HFF-Myc (cell line): ENCODE data around the gene KIF22.
A peak's percentile ranks its signal among the peaks of the same experiment; 100 is the strongest.

Experiments used
- DNase-seq: peaks from one replicate; pipeline ENCODE4 v3.0.0-alpha.2; 2011; ENCODE audit warnings: low read depth; ENCODE audit errors: extremely low read depth
- H3K4me3 ChIP-seq: replicated peaks from 2 replicates; pipeline ENCODE4 v1.5.1; 2011; ENCODE audit warnings: low read depth, mild to moderate bottlenecking, control low read depth, low read length
- TF ChIP-seq, protein P1 (sequence below): IDR thresholded peaks from 2 replicates; pipeline ENCODE4 v1.5.1; 2012; ENCODE audit warnings: mild to moderate bottlenecking, low read depth, low read length, control low read depth; ENCODE audit errors: missing control alignments

The KIF22 gene

DNA sequence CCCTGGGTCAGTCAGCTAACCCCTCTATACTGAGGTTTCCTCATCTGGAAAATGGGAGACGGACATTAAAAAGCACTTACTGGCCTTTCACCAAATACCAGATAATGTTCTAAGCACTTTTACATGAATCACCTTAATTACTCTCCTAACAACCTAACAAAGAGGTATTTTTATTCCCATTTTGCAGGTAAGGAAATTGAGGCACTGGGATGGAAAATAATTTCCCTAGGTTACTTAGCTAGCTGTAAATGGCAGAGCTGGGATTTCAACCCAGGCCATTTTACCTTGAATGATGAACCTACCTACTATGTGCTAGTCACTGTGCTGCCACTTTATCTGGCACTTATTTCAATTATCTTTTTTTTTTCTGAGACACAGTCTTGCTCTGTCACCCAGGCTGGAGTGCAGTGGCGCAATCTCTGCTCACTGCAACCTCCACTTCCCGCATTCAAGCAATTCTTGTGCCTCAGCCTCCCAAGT is 3.7 kb downstream of the KIF22 start:
- H3K4me3 ChIP-seq, result no peak overlapping the region
- TF ChIP-seq, protein P1, sequence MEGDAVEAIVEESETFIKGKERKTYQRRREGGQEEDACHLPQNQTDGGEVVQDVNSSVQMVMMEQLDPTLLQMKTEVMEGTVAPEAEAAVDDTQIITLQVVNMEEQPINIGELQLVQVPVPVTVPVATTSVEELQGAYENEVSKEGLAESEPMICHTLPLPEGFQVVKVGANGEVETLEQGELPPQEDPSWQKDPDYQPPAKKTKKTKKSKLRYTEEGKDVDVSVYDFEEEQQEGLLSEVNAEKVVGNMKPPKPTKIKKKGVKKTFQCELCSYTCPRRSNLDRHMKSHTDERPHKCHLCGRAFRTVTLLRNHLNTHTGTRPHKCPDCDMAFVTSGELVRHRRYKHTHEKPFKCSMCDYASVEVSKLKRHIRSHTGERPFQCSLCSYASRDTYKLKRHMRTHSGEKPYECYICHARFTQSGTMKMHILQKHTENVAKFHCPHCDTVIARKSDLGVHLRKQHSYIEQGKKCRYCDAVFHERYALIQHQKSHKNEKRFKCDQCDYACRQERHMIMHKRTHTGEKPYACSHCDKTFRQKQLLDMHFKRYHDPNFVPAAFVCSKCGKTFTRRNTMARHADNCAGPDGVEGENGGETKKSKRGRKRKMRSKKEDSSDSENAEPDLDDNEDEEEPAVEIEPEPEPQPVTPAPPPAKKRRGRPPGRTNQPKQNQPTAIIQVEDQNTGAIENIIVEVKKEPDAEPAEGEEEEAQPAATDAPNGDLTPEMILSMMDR, result no peak
- DNase-seq, result no peak

DNA sequence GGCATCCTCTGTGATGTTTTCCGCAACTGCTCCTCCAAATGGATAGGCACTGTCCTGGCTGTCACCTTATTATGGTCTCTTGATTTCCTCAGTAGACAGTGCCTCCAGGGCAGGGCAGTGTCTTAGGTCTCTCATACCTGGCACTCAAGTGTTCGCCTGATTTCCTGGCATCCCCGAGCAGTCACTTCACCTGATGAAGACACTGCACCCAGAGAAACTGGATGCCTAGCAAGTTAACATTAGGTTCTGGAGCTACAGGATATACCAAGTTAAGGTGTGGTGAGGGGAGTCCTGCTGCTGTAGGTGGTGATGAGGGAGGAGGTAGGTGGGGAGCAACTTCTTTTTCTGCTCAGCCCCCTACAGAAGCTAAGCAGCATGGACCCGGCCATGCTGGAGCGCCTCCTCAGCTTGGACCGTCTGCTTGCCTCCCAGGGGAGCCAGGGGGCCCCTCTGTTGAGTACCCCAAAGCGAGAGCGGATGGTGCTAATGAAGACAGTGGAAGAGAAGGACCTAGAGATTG is 11.9 kb downstream of the KIF22 start:
- DNase-seq, result no peak

DNA sequence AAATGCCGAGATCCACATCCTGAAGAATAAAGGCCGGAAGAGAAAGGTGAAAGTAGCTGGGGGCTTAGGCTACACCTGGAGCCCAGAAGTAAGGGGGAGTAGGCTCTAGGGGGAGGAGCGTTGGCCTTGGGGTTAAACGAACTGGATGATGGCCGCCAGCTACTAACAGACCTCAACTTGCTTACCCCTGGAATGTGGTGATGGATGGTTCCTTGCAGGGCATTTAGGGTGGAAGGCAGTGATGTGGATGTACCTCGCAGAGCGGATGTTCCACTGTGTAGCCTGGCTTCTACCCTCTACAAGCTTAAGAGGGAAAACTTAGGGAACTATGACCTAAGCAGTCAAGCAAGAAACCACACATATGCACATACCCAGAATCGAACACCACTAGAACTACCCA is 13.5 kb downstream of the KIF22 start:
- TF ChIP-seq, protein P1, result no peak
- no peak overlapping the region; the same call in 1 of the 2 replicates for H3K4me3 ChIP-seq

More for the DNA sequence above, 11.9 kb downstream of the KIF22 start:
- H3K4me3 ChIP-seq, result no peak overlapping the region
- TF ChIP-seq, protein P1, result no peak

DNA sequence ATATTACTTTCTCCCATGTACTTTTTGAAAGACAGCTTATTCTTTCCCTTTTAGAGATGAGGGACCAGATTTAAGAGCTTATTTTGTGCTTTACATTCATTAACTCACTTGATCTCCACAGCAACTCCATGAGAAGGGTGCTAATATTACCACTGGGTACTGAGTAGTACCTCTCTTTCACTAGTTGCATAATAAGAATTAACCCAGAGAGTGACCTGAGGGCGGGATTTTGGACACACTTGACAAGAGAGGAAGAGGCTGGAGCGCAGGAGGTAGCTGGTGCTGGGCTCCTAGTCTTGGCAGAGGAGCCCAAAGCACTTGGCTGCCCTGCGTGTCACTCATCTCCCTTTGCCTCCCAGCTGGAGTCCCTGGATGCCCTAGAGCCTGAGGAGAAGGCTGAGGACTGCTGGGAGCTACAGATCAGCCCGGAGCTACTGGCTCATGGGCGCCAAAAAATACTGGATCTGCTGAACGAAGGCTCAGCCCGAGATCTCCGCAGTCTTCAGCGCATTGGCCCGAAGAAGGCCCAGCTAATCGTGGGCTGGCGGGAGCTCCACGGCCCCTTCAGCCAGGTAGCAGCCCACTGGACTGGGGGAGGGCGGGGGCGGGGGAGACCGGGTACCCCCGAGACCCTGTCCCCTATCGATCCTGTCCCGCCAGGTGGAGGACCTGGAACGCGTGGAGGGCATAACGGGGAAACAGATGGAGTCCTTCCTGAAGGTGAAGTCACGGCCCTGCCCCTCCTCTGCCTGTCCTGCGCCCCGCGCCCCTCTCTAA is 14.1 kb downstream of the KIF22 start:
- DNase-seq, result no peak
- H3K4me3 ChIP-seq, result peak overlapping the region; percentile 65
- TF ChIP-seq, protein P1, result no peak

More for the DNA sequence above, 13.5 kb downstream of the KIF22 start:
- no peak for DNase-seq

DNA sequence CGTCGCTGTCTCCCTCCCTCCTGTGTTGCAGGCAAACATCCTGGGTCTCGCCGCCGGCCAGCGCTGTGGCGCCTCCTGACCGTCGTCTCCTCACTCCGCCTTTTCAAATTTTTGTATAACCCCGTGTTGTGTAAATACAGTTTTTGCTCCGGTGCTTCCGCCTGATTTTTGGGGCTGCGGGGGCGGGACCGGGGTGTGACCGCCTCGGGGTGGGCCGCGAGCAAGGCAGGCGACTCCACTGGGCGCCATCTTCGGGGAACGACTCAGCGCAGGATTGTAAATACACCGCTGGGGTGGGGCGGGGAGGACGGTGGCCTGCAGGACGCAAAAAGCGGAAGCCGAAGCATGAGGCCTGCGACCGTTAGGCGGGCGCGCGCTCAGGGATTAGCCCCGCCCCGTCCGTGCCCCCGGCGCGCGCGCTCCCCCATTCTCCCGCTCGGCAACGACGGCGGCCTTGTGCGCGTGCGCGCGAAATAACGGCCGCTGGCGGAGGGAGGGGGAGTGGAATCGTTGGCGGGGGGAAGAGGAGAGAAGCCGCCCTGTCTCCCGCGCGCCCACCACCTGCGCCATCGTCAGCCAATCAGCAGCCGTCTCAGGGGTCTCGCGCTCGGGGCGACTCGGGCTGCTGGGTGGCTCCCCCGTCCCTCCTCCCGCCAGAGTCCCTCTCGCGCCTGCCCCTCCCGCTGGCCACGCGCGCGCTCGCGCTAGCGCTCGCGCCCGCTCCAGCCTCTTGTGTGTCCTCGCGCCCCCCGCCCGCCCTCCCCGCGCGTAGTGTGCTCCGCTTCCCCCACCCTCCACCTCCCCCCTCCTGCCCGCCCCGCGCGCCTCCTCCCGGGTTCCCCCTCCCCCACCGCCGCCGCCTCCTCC is 14.9 kb downstream of the KIF22 start:
- no peak for DNase-seq
- peak overlapping the region; percentile 65 for H3K4me3 ChIP-seq
- TF ChIP-seq, protein P1, result no peak

DNA sequence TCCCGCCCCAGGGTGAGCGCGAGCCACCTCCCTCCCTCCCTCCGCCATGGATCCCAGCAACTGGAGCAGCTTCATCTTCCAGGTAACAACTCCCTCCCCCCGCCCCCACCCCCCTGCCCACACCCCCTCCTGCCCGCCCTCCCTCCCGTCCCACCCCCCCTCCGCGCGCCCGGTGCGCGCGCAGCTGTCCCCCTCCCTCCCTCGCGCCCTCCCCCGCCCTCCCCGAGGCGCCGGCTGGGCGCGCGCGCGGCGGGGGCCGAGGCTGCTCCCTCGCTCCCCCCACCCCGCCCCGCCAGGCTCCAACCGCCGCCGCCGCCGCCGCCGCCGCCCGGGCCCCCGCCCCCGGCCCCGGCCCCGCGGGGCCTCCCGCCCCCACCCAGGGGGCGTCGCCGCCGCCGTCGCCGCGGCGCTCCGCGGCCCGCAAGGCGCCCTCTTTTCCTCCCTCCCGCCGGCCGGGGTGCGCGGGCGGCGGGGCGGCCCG is 15.6 kb downstream of the KIF22 start, which contains the start of gene MAZ:
Gene MAZ, plus strand, starts transcription at position 431 of the 481 bp plus-strand sequence. CDS start 173 bp downstream, outside the sequence.
- peak within 1 kb of the TSS; percentile 74 for H3K4me3 ChIP-seq
- DNase-seq, result no peak
- TF ChIP-seq, protein P1, result no peak
